Glomerular endothelial cell (primary cell): ENCODE measurements around the gene QSOX2. TPM values are rescaled to one million over a fixed set of nuclear protein-coding genes. Genes with fewer than 3 reads are reported as not detected.

Experiments used
- DNase-seq: peaks from one replicate; pipeline ENCODE4 v3.0.0-alpha.2; 2011; ENCODE audit warnings: low read depth, low spot score; ENCODE audit errors: extremely low read depth
- total RNA-seq: library from RNA; depleted of rRNA; stranded (reverse); fragments of >200 nt; gene quantifications from 2 replicates; pipeline ENCODE4 v1.2.3, GENCODE V29; 2015

The QSOX2 gene
- total RNA-seq, 1 donor from 2014 or later, result 23.7 TPM

- DNase-seq, result no peak
Measured at GRCh38 chr9:136225366-136225747, 20.3 kb downstream of the QSOX2 start.

- no peak for DNase-seq
Measured at GRCh38 chr9:136223871-136224640, 21.6 kb downstream of the QSOX2 start.

DNA sequence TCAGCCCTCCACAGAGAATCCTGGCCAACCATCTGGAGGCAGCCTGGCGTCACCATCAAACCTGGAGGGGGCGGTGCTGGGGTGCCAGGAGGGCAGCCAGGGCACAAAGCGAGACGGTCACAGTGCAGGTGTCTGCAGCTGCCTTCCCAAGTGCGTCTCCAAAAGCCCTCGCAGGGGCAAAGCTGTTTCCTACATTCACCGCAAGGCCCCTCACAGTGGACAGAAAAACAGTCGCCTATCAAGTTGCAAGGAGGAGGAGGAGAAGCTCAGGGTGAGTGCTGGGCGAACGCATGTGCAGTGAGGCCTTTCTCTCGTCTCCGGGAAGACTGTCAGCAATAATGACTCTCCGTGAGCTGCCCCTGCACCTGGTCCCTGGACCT lies 22.7 kb downstream of the QSOX2 start:
- no peak for DNase-seq

DNA sequence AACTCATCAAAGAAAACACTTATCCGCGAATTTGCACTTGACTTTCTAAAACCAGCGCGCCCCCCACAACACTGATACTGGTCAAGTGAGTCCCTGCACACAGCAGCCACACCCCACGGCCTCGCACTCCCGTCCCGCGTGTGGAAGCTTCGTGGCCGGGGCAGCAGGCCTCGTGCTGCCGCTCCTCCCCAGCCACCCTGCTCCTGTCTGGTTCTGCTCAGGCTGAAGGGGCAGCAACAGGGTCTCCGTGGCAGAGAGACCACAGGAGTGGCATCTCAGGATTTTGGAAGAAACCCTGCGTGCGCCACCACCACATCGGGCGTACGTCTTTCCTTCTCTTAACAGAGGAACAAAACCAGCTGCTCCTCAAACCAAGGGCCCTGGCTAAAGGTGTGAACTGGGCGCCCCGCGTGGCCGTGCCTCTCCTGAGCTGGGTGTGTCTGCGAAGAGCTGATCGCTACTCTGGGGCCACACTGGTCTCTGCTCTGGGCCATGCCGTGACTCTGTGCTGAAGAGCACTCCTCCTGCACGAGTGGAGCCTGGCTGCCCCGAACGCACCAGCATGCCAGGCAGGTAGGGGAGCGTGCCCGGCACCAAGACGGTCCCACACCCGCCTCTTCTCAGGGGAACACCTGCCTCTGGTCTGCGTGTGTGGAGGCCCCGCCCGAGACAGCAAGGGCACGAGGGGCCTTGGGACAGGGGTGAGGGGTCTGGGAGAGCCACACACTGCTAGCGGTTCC lies 23.3 kb downstream of the QSOX2 start:
- no peak for DNase-seq

DNA sequence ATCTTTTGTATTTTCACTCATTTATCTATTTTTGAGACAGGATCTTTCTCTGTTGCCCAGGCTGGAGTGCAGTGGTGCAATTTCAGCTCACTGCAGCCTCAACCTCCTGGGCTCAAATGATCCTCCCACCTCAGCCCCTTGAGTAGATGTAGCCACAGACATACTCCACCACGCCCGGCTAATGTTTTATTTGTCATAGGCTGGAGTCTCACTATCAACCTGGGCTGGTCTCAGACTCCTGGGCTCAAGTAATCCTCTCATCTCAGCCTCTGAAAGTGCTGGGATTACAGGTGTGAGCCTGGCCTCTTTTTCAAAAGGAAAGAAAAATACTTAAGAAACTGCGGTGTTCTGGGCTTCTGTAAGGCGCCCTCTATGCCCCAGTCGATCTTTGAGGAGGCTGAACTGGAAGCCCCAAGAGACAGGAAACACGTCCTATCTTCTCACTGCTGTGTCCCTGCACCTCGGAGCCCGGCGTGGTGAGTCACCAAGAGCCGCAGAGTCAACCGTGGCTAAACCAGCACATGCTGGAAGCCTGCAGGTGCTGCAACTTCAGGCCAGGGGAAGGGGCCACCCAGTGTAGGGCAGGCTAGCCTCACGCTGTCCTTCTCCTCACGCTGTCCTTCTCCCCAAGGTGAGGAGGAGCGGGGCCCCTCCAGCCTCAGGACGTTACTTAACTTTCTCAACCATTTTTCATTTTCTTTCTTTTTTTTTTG lies 25.4 kb downstream of the QSOX2 start:
- no peak for DNase-seq

GRCh38 chr9:136219276-136219675 lies 26.3 kb downstream of the QSOX2 start:
- no peak for DNase-seq

DNA sequence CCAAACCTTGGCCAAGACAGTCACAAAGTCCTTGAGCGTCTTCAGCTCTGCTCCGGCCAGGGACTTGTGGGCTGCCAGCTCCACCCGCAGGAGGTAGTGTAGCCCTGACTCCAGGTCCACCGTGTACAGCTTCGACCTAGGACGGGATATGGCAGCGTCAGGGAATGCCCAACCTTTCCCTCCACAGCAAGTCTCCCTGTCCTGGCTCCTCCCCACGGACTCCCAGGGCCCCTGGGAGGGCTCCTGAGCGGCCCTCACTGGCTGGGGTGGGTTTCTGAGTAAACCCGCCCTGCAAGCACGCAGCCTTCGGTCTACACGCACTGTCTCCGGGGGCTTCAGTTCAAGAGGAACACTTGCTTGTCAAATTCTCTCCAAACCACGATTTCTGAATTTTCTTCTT lies 26.9 kb downstream of the QSOX2 start:
- DNase-seq, result no peak

DNA sequence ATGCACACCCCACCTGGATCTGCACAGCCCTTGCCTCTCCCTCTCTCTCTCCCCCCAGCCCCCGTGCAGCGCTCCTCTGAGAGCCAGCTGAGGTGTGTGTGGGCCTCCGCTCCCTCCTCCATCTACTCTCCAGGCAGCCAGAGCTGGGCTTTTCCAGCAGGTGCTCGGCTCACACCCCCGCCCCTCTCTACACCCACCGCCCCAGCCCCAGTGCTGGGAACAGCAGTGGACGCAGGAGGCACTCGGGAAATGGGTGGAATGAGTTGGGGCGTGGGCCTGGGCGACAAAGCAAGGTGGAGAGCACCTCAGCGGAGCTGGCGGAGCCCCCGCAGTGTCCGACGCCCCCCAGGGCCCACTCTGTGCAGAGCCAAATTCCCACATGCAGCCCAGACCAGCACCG lies 27.3 kb downstream of the QSOX2 start:
- DNase-seq, result no peak

GRCh38 chr9:136216541-136217244 lies 28.9 kb downstream of the QSOX2 start:
- no peak for DNase-seq

DNA sequence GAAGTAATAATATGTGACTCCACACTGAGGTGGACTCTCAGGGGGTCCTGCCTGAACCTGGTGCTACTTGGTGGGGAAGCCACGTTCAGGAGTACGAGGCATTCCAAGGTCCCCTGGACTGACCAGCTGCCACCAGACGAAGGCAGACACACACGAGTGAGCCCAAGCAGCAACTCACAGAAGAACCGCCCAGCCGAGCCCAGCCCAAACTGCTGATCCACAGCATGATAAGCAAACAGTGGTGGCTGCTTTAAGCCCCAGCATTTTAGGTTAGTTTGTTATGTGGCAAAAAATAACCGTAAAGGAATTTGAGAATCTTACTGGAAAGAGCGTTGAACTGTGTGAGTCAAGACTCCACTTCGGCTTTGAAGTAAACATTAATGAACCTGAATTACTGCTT lies 31.9 kb downstream of the QSOX2 start:
- no peak for DNase-seq

DNA sequence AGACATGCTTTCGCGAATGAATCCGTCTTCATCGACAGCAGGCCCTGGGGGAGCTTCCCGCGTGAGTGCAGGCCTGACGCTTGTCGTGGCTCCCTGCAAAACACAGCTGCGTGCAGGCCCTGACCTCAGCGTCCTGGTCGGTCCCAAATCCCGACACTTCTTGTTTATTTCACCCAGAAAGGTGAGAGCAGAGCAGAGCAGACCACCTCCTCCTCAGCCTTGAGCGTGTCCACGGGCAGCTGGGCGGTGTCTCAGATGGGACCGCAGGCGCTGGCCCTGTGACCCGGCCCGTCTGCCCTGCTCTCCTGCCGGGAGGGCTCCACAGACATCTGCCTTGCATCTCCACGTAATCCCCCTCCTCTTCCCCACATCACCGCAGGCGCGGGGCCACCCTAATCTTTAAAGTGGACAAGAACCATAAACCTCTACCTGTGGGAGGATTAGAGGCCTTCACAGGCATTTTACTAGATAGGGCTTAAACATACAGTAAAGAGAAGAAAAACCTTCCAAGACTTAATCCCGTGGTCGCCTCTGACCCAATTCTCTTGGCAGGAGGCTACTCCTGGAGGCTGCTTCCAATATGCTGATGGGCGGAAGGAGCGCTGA lies 33.2 kb downstream of the QSOX2 start:
- DNase-seq, result no peak

DNA sequence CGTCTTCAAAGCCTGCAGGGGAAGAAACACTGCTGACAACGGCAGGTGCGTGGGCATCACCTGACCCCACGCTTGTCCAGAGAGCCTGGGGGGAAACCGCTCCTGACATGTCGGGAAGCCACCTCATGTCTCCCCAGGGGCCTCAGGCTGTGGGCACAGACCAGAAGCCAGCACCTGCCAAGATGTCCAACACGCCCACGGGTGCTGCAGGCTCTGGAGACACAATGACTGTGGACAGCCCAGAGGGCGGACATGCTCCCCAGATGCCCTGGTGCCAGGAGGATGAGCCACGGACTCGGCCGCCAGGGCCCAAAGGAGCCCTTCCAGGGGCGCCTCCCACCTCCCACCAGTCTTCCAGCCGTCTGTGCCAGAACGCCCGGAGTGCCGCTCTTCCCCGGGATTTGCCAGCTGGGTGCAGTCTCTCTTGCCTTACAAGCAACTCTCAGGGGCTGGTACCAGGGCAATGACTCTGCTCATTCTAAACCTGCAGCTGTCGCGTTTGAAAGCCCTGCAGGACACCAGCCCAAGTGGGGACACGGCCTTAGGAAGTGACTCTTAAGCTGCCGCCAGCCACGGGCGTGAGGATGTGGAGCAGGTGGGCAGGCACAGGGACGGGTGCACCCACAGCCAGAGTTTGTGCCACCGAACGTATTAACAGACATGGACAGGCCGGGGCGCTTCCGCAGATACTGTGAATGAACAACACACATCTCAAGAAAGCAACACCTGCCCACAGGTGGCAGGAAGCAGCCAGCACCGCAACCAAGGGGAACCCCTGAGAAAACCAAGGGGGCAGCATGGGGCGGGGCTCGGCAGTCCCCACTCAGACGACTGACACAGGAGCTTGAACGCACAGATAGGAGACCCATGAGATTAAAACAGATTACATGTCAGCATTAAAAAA lies 33.9 kb downstream of the QSOX2 start:
- DNase-seq, result no peak

DNA sequence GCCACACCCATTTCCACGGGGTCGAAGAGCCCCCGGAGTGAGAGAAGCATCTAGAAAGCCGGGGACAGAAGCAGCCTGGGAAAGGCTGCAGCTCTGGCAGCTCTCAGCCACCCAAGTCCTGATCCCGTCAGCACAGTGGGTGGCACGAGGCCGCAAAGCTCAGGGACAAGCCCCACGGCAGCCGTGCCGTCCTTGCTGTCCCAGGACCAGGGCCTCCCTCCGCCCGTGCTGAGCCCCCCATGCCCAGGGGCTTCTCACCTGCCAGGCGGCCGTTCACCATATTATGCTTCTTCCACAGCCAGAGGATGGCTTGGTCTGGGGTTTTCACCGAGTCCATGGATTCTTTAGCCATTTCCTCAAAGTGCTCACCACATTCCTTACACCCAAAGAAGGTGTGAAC lies 34.6 kb downstream of the QSOX2 start:
- DNase-seq, result no peak

- DNase-seq, result no peak
Measured at GRCh38 chr9:136210276-136210675, 35.3 kb downstream of the QSOX2 start.

- no peak for DNase-seq
Measured at GRCh38 chr9:136209786-136210185, 35.8 kb downstream of the QSOX2 start.

GRCh38 chr9:136209232-136209631 lies 36.4 kb downstream of the QSOX2 start:
- no peak for DNase-seq

DNA sequence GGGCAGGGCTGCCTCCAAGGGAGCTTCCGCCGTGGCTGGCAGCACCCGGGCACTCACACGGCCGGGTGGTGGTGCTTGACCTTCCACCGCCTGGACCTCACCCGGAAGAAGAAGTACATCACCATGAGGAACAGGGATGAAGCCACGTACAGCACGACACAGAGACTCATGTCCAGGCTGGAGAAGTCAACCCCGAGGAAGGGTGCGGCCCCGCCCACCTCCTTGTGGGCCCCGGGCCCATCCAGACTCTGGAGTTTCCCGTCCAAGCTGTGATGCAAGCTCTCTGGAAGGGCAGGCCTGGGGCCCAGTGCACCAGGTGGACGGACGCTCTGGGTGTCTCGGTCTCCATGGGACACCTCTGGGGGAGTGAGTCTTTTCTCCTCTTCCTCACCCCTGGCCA lies 36.9 kb downstream of the QSOX2 start:
- no peak for DNase-seq

GRCh38 chr9:136207616-136208015 lies 38.0 kb downstream of the QSOX2 start:
- no peak for DNase-seq

DNA sequence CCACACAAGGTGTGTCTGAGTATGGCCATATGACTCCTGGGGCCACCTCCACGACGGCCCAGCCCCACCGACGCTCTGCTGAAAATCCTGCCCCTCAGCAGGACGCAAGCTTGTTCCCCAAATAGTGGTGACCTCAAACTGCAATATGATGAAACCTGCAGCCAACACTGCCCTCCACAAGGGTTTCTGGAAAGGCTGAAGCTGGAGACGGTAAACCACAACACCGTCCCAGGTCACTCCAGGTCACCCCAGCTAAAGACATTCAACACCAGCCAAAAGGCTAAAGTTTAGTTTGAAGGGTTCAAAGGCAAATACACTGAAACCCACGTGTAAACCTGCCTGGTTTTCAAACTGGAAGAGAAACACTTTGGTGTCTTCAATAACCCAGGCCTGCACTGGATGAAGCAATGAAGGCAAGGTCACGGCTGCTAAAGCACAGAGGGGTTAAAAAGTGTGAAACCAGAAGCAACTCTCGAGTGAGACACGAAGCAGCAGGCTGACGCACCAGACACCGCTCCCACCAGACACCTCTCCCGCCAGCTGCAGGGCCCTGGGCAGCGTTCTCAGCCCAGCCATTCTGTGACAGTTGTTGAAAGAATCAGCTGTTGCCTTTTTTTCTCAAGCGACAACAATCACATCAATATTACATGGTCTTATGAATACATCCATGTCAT lies 38.9 kb downstream of the QSOX2 start:
- DNase-seq, result no peak
